Germinal center (tissue), 1 donor: Measurements from ENCODE around the gene MAX.
"Not testable (repeated sequence)": the region's sequence is repeated elsewhere in the genome, so short reads cannot be mapped to it uniquely, and the experiment has no call there.

Source experiments
- DNase-seq: peaks from one replicate; pipeline ENCODE4 v3.0.0; 2012; ENCODE audit warnings: mixed read lengths, low spot score

Gene MAX

GRCh38 chr14:65034021-65034420, 68.3 kb downstream of the MAX start:
- DNase-seq, result no peak

DNA sequence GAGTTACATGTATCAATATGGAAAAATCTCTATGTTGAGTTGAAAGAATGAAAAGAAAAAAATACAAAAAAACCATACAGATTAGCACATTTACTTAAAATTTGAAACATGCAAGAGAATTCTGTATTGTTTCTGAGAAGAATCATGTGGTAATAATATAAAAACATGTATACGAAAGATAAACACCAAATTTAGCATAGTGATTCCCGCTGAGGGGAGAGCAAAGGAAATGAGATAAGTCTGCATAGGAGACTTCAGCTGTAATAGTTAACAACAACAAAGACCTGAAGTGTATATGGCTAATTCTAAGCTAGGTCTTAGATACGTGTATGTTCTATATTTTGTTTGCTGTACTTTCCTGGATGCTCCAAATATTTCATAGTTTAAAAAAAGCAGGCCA, 69.1 kb downstream of the MAX start:
- DNase-seq, result no peak

GRCh38 chr14:65032319-65032718, 70.0 kb downstream of the MAX start:
- DNase-seq, result no peak

GRCh38 chr14:65031321-65031720, 71.0 kb downstream of the MAX start:
- DNase-seq, result not testable (repeated sequence)

DNA sequence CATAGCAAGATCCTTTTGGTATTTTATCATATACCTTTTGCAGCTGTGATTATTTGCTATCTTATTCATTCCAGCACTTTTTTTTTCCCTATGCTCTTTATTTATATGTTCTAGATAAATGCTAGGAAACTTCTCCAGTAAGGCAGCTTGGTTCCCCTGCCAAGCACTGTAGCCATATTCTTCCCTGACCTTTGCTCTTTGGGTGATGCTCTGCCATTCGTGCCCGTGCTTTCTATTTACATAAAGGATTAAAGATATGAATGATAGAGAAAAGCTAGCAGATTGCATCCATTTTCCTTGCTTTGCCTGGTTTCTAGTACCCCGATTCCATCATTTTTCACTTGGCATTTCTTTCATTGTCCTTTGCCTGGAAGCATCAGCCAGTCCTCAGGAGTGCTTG, 73.4 kb downstream of the MAX start:
- no peak for DNase-seq

DNA sequence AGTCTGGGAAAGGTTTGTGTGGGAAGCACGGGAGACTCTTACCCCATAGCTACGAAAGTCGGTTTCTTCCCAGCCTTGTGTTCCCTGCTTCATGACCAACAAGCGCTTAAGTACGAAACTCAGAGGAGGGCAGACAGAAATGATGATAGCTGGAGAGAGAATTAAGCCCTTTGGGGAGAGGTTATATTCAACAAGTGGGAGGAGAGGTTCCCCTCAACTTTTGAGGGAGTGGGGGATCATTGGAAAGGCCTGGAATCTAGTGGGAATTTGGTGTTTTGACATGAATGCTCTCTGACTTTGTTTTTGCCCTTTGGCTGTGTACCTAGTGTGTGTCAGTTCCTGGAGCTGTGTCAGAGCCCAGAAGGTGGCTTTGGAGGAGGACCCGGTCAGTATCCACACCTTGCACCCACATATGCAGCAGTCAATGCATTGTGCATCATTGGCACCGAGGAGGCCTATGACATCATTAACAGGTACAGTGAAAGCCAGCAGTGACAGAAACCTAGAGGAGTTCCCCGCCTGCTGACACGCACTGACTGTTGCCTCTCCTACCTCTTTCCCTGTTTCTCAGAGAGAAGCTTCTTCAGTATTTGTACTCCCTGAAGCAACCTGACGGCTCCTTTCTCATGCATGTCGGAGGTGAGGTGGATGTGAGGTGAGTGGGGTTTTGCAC, 75.1 kb downstream of the MAX start:
- no peak for DNase-seq

- DNase-seq, result no peak
Observed at GRCh38 chr14:65026526-65026925, 75.8 kb downstream of the MAX start.

- no peak for DNase-seq
Observed at GRCh38 chr14:65025818-65026217, 76.5 kb downstream of the MAX start.
